ENCODE results near the gene OR1A2. TPM values are rescaled to one million over a fixed set of nuclear protein-coding genes. Genes with fewer than 3 reads are reported as not detected.

The OR1A2 gene
- total RNA-seq, result not detected in 2 replicates

- H3K27me3 ChIP-seq (ENCODE audit: insufficient read depth, low read length), result no peaks in the 10 kb centered on the region
- H2AFZ ChIP-seq (ENCODE audit: low read length), result no peak within 1 kb of the TSS
- no peaks in the 10 kb centered on the region for H3K4me1 ChIP-seq (ENCODE audit: insufficient read depth, low read length)
- no peaks in the 10 kb centered on the region for H4K20me1 ChIP-seq (ENCODE audit: insufficient read depth, low read length)
- no peaks in the 10 kb centered on the region for H3K79me2 ChIP-seq (ENCODE audit: insufficient read depth, low read length)
- H3K4me3 ChIP-seq (ENCODE audit: insufficient read depth, low read length), result no peak within 1 kb of the TSS
- no peaks in the 10 kb centered on the region for H3K36me3 ChIP-seq (ENCODE audit: insufficient read depth, low read length)
- peaks cover 2% of the 10 kb centered on the region for H3K9me3 ChIP-seq (ENCODE audit: low read depth, low read length)
- no peak for DNase-seq (ENCODE audit: insufficient read length, low spot score, missing footprints)
- no peak for TF ChIP-seq CTCF (IDR thresholded peaks at IDR 0.05; ENCODE audit: extremely low read depth, low read depth, low read length)
- H3K4me2 ChIP-seq (ENCODE audit: insufficient read depth, low read length), result no peak within 1 kb of the TSS
- H3K27ac ChIP-seq (ENCODE audit: low read depth, low read length), result no peak within 1 kb of the TSS
Observed at GRCh38 chr17:3197219-3197618, at the start of gene OR1A2. Gene OR1A2, plus strand, starts transcription at chr17:3197519. Its CDS starts 0 bp downstream, at chr17:3197519.

- no peaks in the 10 kb centered on the region for H4K20me1 ChIP-seq (ENCODE audit: insufficient read depth, low read length)
- H3K4me2 ChIP-seq (ENCODE audit: insufficient read depth, low read length), result no peak overlapping the region
- no peaks in the 10 kb centered on the region for H3K27me3 ChIP-seq (ENCODE audit: insufficient read depth, low read length)
- DNase-seq (ENCODE audit: insufficient read length, low spot score, missing footprints), result no peak
- no peak overlapping the region for H2AFZ ChIP-seq (ENCODE audit: low read length)
- no peaks in the 10 kb centered on the region for H3K9me3 ChIP-seq (ENCODE audit: low read depth, low read length)
- no peak overlapping the region for H3K27ac ChIP-seq (ENCODE audit: low read depth, low read length)
- no peak overlapping the region for H3K4me3 ChIP-seq (ENCODE audit: insufficient read depth, low read length)
- no peak for TF ChIP-seq CTCF (IDR thresholded peaks at IDR 0.05; ENCODE audit: extremely low read depth, low read depth, low read length)
- no peaks in the 10 kb centered on the region for H3K4me1 ChIP-seq (ENCODE audit: insufficient read depth, low read length)
- no peaks in the 10 kb centered on the region for H3K79me2 ChIP-seq (ENCODE audit: insufficient read depth, low read length)
- no peaks in the 10 kb centered on the region for H3K36me3 ChIP-seq (ENCODE audit: insufficient read depth, low read length)
Observed at GRCh38 chr17:3157218-3157617, 40.1 kb upstream of the OR1A2 start.

GRCh38 chr17:3167574-3167973 lies 29.7 kb upstream of the OR1A2 start:
- H3K27ac ChIP-seq (ENCODE audit: low read depth, low read length), result no peak overlapping the region
- no peak for TF ChIP-seq CTCF (IDR thresholded peaks at IDR 0.05; ENCODE audit: extremely low read depth, low read depth, low read length)
- H3K4me1 ChIP-seq (ENCODE audit: insufficient read depth, low read length), result no peaks in the 10 kb centered on the region
- no peak for DNase-seq (ENCODE audit: insufficient read length, low spot score, missing footprints)
- no peak overlapping the region for H2AFZ ChIP-seq (ENCODE audit: low read length)
- H3K27me3 ChIP-seq (ENCODE audit: insufficient read depth, low read length), result no peaks in the 10 kb centered on the region
- no peaks in the 10 kb centered on the region for H4K20me1 ChIP-seq (ENCODE audit: insufficient read depth, low read length)
- H3K9me3 ChIP-seq (ENCODE audit: low read depth, low read length), result no peaks in the 10 kb centered on the region
- no peaks in the 10 kb centered on the region for H3K79me2 ChIP-seq (ENCODE audit: insufficient read depth, low read length)
- H3K4me2 ChIP-seq (ENCODE audit: insufficient read depth, low read length), result no peak overlapping the region
- H3K36me3 ChIP-seq (ENCODE audit: insufficient read depth, low read length), result no peaks in the 10 kb centered on the region
- no peak overlapping the region for H3K4me3 ChIP-seq (ENCODE audit: insufficient read depth, low read length)

- Histone ChIP-seq H3K4me2 (ENCODE audit: insufficient read depth, low read length) (no peak overlapping the region), H3K9me3 (ENCODE audit: low read depth, low read length) (no peaks in the 10 kb centered on the region), H2AFZ (ENCODE audit: low read length) (no peak overlapping the region), H3K4me1 (ENCODE audit: insufficient read depth, low read length) (no peaks in the 10 kb centered on the region), H3K27ac (ENCODE audit: low read depth, low read length) (no peak overlapping the region), H3K27me3 (ENCODE audit: insufficient read depth, low read length) (no peaks in the 10 kb centered on the region), H3K79me2 (ENCODE audit: insufficient read depth, low read length) (no peaks in the 10 kb centered on the region), H3K4me3 (ENCODE audit: insufficient read depth, low read length) (no peak overlapping the region), H3K36me3 (ENCODE audit: insufficient read depth, low read length) (no peaks in the 10 kb centered on the region), H4K20me1 (ENCODE audit: insufficient read depth, low read length) (no peaks in the 10 kb centered on the region)
- no peak for DNase-seq (ENCODE audit: insufficient read length, low spot score, missing footprints)
- TF ChIP-seq CTCF (IDR thresholded peaks at IDR 0.05; ENCODE audit: extremely low read depth, low read depth, low read length), result no peak
Observed at GRCh38 chr17:3189961-3190360, 7.4 kb upstream of the OR1A2 start.
